Ovary (tissue), 9 donors: Measurements from ENCODE around the gene AHR. TPM values are rescaled to one million over a fixed set of nuclear protein-coding genes. Genes with fewer than 3 reads are reported as not detected.
A peak's percentile ranks its signal among the peaks of the same experiment; 100 is the strongest.

Source experiments
- DNase-seq, 5 donors: peaks; one replicate each; pipeline ENCODE4 v3.0.0-alpha.2; 2019 to 2020
- H3K27ac ChIP-seq, 2 donors: fragments of 200-600 bp; one replicate each; pipeline versions ENCODE4 v1.5.1 to v1.8.0; 2019 to 2022
- H3K27me3 ChIP-seq: fragments of 200-600 bp; one replicate; pipeline ENCODE4 v1.8.0; 2022
- H3K36me3 ChIP-seq: fragments of 200-600 bp; sonication (generic); one replicate; pipeline ENCODE4 v1.5.1; 2019
- H3K4me1 ChIP-seq: one replicate; pipeline ENCODE4 v1.8.1; 2013; ENCODE audit warnings: mild to moderate bottlenecking, moderate library complexity; ENCODE audit not compliant: insufficient read depth
- H3K4me3 ChIP-seq: fragments of 200-600 bp; sonication (generic); one replicate; pipeline ENCODE4 v1.5.1; 2017
- H3K9me3 ChIP-seq, 2 donors: fragments of 200-600 bp in 1 of 2; sonication (generic) in 1 of 2; one replicate each; pipeline versions ENCODE4 v1.5.1 to v1.8.1; 2013 to 2019; ENCODE audit warnings: mild to moderate bottlenecking in 1 of 2, moderate library complexity in 1 of 2
- EP300 ChIP-seq: sonication (generic); formaldehyde crosslinking; IDR thresholded peaks from one replicate; pipeline ENCODE4 v1.6.1; 2017; ENCODE audit warnings: antibody characterized with exemption
- POLR2A ChIP-seq: fragments of 450-650 bp; IDR thresholded peaks from one replicate; pipeline ENCODE4 v1.6.1; 2017; ENCODE audit warnings: antibody characterized with exemption, mild to moderate bottlenecking, moderate library complexity
- WGBS, 3 donors: extraction: QIAGEN DNeasy Blood & Tissue Kit in 1 of 3; methylation state at CpG; one replicate each; pipeline versions ENCODE4 v1.1.5 to v1.1.7; 2013 to 2017; 5-methylcytosine and 5-hydroxymethylcytosine counted together
- intact Hi-C, 4 donors: fragments of 100-400 bp; cut with DNase I; formaldehyde crosslinking; loops; one replicate each; pipeline versions ENCODE4 v1.11.0 to v1.15.1; 2022 to 2023
- polyA plus RNA-seq, 2 donors: library from polyadenylated mRNA; stranded (reverse); fragments of 200-250 nt in 1 of 2; fragments of 350-450 nt in 1 of 2; fragmentation: Illumina TruSeq in 1 of 2; extraction: RNeasy Lipid Tissue Mini Kit (QIAGEN cat#74804) in 1 of 2; gene quantifications; one replicate each; pipeline ENCODE4 v1.2.3, GENCODE V29; 2013 to 2014
- total RNA-seq, 7 donors: library from RNA; depleted of rRNA in 2 of 7; stranded (reverse); fragments of >200 nt in 2 of 7; fragmentation: NEBNext Ultra II Directional in 3 of 7; extraction: Animal tissue kit (Norgen Biotek cat#: 25700) in 3 of 7; gene quantifications; one replicate each; pipeline versions ENCODE4 v1.1.0 to v1.2.4, GENCODE V29; 2016 to 2023
- TF ChIP-seq, protein P1 (sequence below), 3 donors: fragments of 450-650 bp in 2 of 3; fragments of 200-600 bp in 1 of 3; IDR thresholded peaks; one replicate each; pipeline versions ENCODE4 v1.5.1 to v1.8.0; 2016 to 2022; ENCODE audit warnings: antibody characterized with exemption in 3 of 3, mild to moderate bottlenecking in 1 of 3
- donor health status: DM: no; HTN: no; CAD: no; lungs with moderate emphysema.
- donor health status: DM: no; HTN: no; CAD: no.
- donor health status: Bipolar disorder and iron deficiency.
- donor health status: DM: yes; HTN: yes; CAD: no.
- donor health status: DM: no; HTN: no; CAD: no.
- donor health status: DM: yes; HTN: yes; CAD: no.

The AHR gene
- total and polyA plus RNA-seq, 9 donors, result 9.7 to 105 (median 40.9) TPM

DNA sequence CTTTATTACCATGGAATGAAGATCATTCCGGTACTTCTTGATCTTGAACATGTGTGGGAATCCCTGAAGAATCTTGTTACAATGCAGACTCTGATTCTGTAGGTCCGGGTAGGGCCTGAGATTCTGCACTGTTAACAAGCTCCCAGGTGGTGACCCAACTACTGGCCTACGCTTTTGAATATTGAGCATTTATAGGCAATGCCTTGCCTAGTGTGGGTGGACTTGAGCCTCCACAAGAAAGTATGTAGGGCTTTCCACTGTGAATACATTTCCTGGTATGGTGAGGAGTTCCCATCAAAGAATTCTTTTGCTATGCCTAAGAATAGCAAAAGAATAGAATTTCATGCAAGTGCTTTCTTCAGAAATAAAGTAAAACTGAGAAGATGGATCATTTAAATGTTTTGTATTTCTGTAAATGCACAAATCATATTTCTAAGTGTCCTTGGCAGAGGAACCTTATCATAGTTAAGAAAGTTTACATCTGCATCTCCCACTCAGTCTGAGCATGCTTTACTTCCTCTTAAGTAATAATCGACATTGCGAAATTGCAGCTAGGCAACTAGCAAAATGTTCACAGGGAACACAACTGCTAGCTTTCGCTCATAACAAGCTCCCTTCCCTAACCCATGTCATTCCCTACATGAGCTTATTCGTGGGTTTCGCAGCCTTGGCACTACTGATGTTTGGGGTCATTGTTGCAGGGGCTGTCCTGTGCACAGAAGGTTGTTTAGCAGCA lies 71.4 kb downstream of the AHR start:
- peaks cover 21% of the 10 kb centered on the region for H3K4me1 ChIP-seq

DNA sequence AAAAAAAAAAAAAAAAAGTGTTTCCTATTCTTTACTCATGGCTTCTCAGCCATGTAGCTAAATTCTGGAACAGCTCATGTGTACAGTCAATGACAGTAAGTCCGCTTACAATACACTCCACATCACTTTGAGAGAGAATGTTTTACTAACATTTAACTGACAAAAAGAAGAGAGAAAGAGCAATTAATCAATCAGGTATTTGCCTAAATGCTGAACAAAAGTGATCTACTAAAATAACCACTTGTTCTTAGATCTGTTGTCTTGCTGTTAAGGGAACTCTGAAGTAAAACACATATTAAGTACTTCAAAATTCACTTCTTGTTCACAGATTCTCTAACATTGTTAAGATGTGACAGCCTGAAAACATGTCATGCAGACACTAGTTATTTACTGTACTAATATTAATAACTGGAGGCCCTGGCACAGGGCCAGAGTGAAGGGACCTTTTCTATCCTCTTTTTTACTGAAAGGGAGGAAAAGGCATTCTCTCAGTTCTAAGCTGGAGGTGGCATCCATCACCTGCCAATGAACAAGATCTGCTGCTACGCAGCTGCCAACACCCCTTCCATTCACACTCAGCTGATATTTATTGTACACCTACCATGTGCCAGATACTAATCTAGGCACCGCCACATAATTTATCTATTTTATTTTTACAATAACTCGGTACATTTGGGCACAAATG lies 72.6 kb downstream of the AHR start:
- peak overlapping the region in 1 of 2 donors; percentile 55 for H3K27ac ChIP-seq
- H3K27me3 ChIP-seq, result no peaks in the 10 kb centered on the region
- TF ChIP-seq, protein P1, sequence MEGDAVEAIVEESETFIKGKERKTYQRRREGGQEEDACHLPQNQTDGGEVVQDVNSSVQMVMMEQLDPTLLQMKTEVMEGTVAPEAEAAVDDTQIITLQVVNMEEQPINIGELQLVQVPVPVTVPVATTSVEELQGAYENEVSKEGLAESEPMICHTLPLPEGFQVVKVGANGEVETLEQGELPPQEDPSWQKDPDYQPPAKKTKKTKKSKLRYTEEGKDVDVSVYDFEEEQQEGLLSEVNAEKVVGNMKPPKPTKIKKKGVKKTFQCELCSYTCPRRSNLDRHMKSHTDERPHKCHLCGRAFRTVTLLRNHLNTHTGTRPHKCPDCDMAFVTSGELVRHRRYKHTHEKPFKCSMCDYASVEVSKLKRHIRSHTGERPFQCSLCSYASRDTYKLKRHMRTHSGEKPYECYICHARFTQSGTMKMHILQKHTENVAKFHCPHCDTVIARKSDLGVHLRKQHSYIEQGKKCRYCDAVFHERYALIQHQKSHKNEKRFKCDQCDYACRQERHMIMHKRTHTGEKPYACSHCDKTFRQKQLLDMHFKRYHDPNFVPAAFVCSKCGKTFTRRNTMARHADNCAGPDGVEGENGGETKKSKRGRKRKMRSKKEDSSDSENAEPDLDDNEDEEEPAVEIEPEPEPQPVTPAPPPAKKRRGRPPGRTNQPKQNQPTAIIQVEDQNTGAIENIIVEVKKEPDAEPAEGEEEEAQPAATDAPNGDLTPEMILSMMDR (IDR thresholded peaks at IDR 0.05), result no peak
- no peak for TF ChIP-seq POLR2A
- no peak for TF ChIP-seq EP300
- no peaks in the 10 kb centered on the region for H3K36me3 ChIP-seq
- 50 to 52% (median 51%) methylated on average over 4 of the region's 4 CpGs for WGBS, 3 donors
- DNase-seq, result peak in 4 of 5 donors; percentile 30 to 59 (median 39)
- no peak overlapping the region for H3K4me3 ChIP-seq
- no peaks in the 10 kb centered on the region for H3K9me3 ChIP-seq
- H3K4me1 ChIP-seq, result peaks cover 21% of the 10 kb centered on the region
- intact Hi-C loops, result no loop called here

More for the DNA sequence above, 71.4 kb downstream of the AHR start:
- Histone ChIP-seq H3K4me3 (no peak overlapping the region), H3K27ac (peak overlapping the region in 1 of 2 donors; percentile 55), H3K9me3 (no peaks in the 10 kb centered on the region), H3K36me3 (no peaks in the 10 kb centered on the region), H3K27me3 (no peaks in the 10 kb centered on the region)
- intact Hi-C loops, result no loop called here
- peak in 4 of 5 donors; percentile 15 to 64 (median 32) for DNase-seq
- 25 to 37% (median 27%) methylated on average over 8 of the region's 8 CpGs for WGBS, 3 donors
- no peak for TF ChIP-seq EP300
- no peak for TF ChIP-seq POLR2A
- TF ChIP-seq, protein P1 (IDR thresholded peaks at IDR 0.05), result no peak

DNA sequence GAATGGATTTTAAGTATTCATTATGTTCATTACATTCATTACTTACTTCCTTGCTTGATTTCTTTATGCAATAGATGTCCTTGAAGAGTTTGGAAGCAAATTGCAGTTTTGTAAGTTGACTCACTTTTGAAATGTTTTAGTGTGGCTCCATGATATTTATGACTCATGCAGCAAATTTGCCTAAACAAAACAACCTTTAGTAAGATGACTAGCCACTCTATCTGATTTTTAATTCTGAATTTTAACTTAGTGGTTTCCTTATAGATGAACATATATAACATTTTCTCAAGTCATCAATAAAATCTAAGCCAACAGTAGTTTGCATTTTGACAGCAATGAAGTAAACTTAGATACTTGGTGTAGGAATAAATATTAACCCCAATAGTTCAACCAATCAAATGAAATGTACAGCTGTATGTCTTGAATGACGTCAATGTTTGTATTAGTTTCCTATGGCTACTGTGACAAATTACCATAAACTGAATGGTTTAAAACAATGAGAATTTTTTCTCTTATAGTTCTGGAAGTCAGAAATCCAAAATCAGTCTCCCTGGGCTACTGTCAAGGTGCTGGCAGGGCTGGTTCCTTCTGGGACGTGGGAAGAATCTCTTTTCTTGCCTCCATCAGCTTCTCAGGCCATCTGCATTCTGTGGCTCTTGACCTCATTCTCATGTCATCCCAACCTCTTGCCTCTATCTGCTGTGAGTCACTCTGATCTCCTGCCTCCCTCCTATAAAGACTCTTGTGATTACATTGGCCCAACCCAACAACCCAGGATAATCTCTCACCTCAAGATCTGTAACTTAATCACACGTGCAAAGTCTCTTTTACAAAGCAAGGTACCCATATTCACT lies 73.4 kb downstream of the AHR start:
- H3K27ac ChIP-seq, result peak overlapping the region in 1 of 2 donors; percentile 55
- no peaks in the 10 kb centered on the region for H3K27me3 ChIP-seq
- DNase-seq, result no peak
- 33 to 46% (median 39%) methylated on average over 3 of the region's 3 CpGs for WGBS, 3 donors
- H3K4me3 ChIP-seq, result no peak overlapping the region
- intact Hi-C loops, result no loop called here
- H3K9me3 ChIP-seq, result no peaks in the 10 kb centered on the region
- H3K4me1 ChIP-seq, result peaks cover 21% of the 10 kb centered on the region
- TF ChIP-seq, protein P1 (IDR thresholded peaks at IDR 0.05), result no peak
- TF ChIP-seq POLR2A (no peak), EP300 (no peak)
- H3K36me3 ChIP-seq, result no peaks in the 10 kb centered on the region

DNA sequence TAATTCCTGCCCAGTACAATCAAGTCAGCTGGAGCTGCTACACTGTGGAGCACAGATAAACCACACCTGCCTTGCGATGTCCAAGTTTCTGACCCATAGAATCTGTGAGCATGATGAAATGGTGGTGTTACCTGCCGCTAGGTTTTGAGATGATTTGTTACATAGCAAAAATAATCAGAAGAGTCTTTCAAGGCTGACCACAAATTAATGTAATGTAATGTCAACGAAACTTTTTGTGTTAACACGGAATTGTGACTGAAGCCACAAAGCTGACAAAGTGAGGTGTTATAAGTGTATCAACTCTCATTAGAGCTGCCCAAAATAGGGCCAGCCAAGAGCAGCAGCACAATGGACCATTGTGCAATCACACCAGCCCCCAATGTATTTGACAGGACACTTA lies 75.7 kb downstream of the AHR start:
- TF ChIP-seq EP300 (no peak), POLR2A (no peak)
- TF ChIP-seq, protein P1 (IDR thresholded peaks at IDR 0.05), result no peak
- Histone ChIP-seq H3K27ac (no peak overlapping the region), H3K27me3 (no peaks in the 10 kb centered on the region), H3K4me3 (no peak overlapping the region), H3K4me1 (peaks cover 15% of the 10 kb centered on the region), H3K36me3 (no peaks in the 10 kb centered on the region), H3K9me3 (no peaks in the 10 kb centered on the region)
- intact Hi-C loops, result no loop called here
- 94 to 98% (median 96%) methylated on average over 4 of the region's 4 CpGs for whole genome bisulfite sequencing, 3 donors
- no peak for DNase-seq
